Memory B cell (primary cell): Measurements from ENCODE around the gene PRPF31.
A peak's percentile ranks its signal among the peaks of the same experiment; 100 is the strongest.

Source experiments
- ATAC-seq: fragments of 150-1000 bp; cut with Tn5 transposase; 2 replicates; pipeline ENCODE4 v1.10.0; 2021; ENCODE audit warnings: low read depth, mild to moderate bottlenecking, moderate library complexity
- DNase-seq, 2 donors: peaks; one replicate each; pipeline ENCODE4 v3.0.0; 2022; ENCODE audit warnings: low spot score in 2 of 2
- H3K27ac Mint-ChIP-seq: one replicate; pipeline ENCODE4 v1.8.0; 2022; ENCODE audit warnings: mild to moderate bottlenecking, moderate library complexity, mixed read lengths
- H3K27me3 Mint-ChIP-seq: one replicate; pipeline ENCODE4 v1.8.0; 2022; ENCODE audit warnings: mixed read lengths
- H3K36me3 Mint-ChIP-seq: one replicate; pipeline ENCODE4 v1.8.0; 2022; ENCODE audit warnings: mild to moderate bottlenecking, mixed read lengths
- H3K4me1 Mint-ChIP-seq: one replicate; pipeline ENCODE4 v1.8.0; 2022; ENCODE audit warnings: mixed read lengths
- H3K4me3 Mint-ChIP-seq: one replicate; pipeline ENCODE4 v1.8.0; 2022; ENCODE audit warnings: mild to moderate bottlenecking, moderate library complexity, mixed read lengths
- H3K9me3 Mint-ChIP-seq: one replicate; pipeline ENCODE4 v1.8.0; 2022; ENCODE audit warnings: mixed read lengths

Gene PRPF31

GRCh38 chr19:54173359-54173699 lies 57.8 kb downstream of the PRPF31 start:
- H3K36me3 Mint-ChIP-seq = no peaks in the 10 kb centered on the region
- H3K9me3 Mint-ChIP-seq = no peaks in the 10 kb centered on the region
- H3K4me1 Mint-ChIP-seq = peaks cover 10% of the 10 kb centered on the region
- DNase-seq (no peak), ATAC-seq (no peak)
- H3K27ac Mint-ChIP-seq = no peak overlapping the region
- no peak overlapping the region for H3K4me3 Mint-ChIP-seq
- no peaks in the 10 kb centered on the region for H3K27me3 Mint-ChIP-seq

GRCh38 chr19:54173951-54174834 lies 58.6 kb downstream of the PRPF31 start:
- no peak for ATAC-seq
- no peaks in the 10 kb centered on the region for H3K36me3 Mint-ChIP-seq
- no peaks in the 10 kb centered on the region for H3K27me3 Mint-ChIP-seq
- H3K4me3 Mint-ChIP-seq = no peak overlapping the region
- H3K27ac Mint-ChIP-seq = no peak overlapping the region
- peaks cover 9% of the 10 kb centered on the region for H3K4me1 Mint-ChIP-seq
- DNase-seq = no peak
- H3K9me3 Mint-ChIP-seq = no peaks in the 10 kb centered on the region

GRCh38 chr19:54178581-54179261 lies 63.2 kb downstream of the PRPF31 start:
- Mint-ChIP-seq H3K27ac (no peak overlapping the region), H3K27me3 (no peaks in the 10 kb centered on the region), H3K9me3 (no peaks in the 10 kb centered on the region), H3K4me3 (no peak overlapping the region), H3K4me1 (peaks cover 7% of the 10 kb centered on the region), H3K36me3 (peaks cover 4% of the 10 kb centered on the region)
- DNase-seq (no peak), ATAC-seq (peak; percentile 92)

- Mint-ChIP-seq H3K27ac (no peak overlapping the region), H3K4me1 (peaks cover 7% of the 10 kb centered on the region), H3K27me3 (no peaks in the 10 kb centered on the region), H3K4me3 (no peak overlapping the region), H3K9me3 (no peaks in the 10 kb centered on the region), H3K36me3 (peaks cover 6% of the 10 kb centered on the region)
- DNase-seq (no peak), ATAC-seq (no peak)
These were observed 63.8 kb downstream of the PRPF31 start for GRCh38 chr19:54179262-54179852.

GRCh38 chr19:54179921-54180461 lies 64.4 kb downstream of the PRPF31 start:
- Mint-ChIP-seq H3K27ac (no peak overlapping the region), H3K27me3 (no peaks in the 10 kb centered on the region), H3K36me3 (peaks cover 6% of the 10 kb centered on the region), H3K4me1 (peaks cover 4% of the 10 kb centered on the region), H3K9me3 (no peaks in the 10 kb centered on the region), H3K4me3 (no peak overlapping the region)
- peak; percentile 45 for ATAC-seq
- DNase-seq = no peak

GRCh38 chr19:54180691-54181091 lies 65.1 kb downstream of the PRPF31 start:
- peaks cover 4% of the 10 kb centered on the region for H3K4me1 Mint-ChIP-seq
- no peaks in the 10 kb centered on the region for H3K9me3 Mint-ChIP-seq
- H3K4me3 Mint-ChIP-seq = no peak overlapping the region
- H3K36me3 Mint-ChIP-seq = peaks cover 7% of the 10 kb centered on the region
- no peaks in the 10 kb centered on the region for H3K27me3 Mint-ChIP-seq
- DNase-seq = no peak
- no peak for ATAC-seq
- H3K27ac Mint-ChIP-seq = no peak overlapping the region
